Measurements from ENCODE around the gene NINJ2.

The NINJ2 gene

DNA sequence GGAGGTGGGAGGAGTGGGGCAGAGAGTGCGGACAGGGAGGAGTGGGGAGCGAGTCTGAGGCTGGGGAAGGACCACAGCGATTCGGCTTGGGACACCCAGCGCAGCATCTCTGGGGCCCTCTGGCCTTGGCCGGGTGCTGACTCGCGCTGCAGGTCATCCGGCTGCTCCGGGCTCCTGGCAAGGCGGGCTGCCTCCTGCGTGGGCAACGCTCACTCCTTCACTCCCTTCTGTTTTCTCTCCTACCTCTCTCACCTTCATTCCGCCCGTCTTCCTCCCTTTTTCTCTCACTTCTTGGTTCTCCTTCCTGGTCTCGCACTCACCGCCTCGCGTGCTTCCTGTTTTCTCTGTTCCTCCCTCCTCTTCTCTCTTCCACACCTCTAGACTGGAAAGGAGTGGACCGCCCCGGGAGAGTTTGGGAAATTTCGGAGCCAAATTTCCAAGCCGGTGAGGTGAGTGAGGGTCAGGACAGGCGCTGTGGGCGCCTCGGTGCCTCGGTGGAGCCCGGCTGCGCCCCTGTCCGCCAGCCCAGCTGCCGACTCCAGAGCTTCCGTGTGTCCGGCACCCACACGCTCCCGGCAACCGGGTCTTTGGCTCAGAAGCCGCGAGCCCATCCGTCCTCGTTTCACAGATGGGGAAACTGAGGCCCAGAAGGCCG lies 116.9 kb downstream of the NINJ2 start:
- DNase-seq: no peak

DNA sequence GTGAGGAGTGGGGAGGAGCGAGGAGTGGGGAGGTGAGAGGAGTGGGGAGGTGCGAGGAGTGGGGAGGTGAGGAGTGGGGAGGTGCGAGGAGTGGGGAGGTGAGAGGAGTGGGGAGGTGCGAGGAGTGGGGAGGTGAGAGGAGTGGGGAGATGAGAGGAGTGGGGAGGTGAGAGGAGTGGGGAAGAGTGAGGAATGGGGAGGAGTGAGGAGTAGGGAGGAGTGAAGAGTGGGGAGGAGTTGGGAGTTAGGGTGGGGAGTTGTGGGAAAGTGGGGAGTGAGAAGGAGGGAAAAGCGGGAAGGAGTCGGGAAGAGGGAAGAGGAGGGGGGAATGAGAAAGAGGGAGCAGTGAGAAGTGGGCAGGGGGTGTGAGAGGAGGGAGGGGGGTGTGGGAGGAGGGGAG lies 117.4 kb downstream of the NINJ2 start:
- DNase-seq: no peak

GRCh38 chr12:544941-545635 lies 118.2 kb downstream of the NINJ2 start:
- no peak for DNase-seq

DNA sequence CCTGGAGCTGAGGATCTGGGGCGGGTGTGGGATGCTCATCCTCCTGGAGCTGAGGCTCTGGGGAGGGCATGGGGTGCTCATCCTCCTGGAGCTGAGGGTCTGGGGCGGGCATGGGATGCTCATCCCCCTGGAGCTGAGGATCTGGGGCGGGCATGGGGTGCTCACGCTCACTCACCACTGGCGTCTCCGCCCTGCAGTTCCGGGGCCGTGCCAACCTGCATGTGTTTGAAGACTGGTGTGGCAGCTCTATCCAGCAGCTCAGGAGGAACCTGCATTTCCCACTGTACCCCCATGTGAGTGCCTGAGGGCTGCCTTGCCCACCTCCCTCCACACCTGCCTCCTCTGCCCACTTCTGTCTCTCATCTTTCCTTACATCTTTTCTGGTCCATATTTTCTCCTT lies 119.1 kb downstream of the NINJ2 start:
- no peak for DNase-seq

DNA sequence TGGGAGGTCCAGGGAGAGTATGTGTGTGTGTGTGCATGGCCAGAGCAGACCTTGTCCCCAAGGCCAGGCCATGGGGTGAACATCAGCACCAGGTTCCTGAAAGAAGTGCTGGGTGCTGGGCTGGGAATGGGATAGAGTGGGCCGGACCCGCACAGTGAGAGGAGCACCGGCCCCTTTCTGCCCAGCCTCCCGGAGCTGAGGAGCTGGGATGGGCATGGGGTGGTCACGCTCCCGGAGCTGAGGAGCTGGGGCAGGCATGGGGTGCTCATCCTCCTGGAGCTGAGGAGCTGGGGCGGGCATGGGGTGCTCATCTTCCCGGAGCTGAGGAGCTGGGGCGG lies 120.2 kb downstream of the NINJ2 start:
- no peak for DNase-seq

- peak; percentile 89 for DNase-seq
Observed at GRCh38 chr12:542395-543113, 120.7 kb downstream of the NINJ2 start.

DNA sequence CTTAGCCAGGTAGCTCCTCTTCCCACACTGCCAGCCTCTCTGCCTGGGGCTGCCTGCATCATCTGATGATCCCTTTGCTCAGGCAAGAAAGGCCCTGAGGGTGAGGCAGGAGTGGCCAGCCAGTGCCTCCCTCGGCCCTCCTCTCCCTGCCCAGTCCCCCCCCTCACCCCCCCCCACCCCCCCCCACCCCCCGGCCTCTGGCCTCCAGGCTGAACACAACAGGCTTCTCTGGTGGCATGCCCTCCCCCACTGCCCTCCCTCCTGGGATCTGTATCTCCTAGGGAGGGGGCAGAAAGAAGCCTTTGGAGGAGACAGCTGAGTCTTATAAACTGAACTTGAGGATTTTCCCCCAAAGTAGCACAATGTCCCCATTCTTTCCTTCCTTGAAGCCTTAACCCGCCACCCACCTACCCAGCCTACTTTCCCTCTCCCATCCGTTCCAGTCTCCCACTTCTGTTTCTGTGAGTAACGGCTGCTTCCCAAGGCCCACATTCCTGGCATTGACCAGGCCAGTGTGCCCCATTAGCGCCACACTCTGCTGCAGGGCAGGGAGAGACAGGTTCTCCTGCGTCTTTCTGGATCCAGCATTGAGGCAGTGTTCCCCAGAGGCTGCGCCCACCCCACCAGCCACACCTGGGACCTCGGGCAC lies 121.4 kb downstream of the NINJ2 start:
- DNase-seq: peak; percentile 68

DNA sequence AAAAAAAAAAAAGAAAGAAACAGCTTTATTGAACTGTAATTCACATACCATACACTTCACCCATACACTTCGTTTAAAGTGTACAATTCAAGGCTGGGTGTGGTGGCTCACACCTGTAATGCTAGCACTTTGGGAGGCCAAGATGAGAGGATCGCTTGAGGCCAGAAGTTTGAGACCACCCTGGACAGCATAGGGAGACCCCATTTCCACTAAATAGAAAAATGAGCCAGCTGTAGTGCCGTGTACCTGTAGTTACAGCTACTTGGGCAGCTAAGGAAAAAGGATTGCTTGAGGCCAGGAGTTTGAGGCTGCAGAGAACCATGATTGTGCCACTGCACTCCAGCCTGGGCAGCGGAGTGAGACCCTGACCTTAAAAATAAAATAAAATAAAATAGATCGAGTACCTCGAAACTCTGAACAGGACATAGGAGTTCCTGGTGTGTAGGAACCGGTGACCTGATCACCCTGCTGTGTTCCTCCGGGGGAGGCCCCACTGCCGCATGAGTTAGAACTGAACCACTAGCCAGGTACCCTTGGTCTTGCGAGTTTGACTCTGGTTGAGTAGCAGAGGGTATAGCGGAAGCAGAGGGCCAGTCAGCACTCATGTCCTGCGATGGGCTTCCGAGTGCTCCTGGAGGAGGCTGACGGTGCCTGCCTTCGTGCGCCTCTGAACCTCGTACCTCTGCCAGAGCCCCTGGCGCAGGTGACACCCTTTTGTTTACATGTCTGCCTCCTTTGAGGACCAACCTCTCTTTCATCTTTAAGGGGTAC lies 123.5 kb downstream of the NINJ2 start:
- no peak for DNase-seq

DNA sequence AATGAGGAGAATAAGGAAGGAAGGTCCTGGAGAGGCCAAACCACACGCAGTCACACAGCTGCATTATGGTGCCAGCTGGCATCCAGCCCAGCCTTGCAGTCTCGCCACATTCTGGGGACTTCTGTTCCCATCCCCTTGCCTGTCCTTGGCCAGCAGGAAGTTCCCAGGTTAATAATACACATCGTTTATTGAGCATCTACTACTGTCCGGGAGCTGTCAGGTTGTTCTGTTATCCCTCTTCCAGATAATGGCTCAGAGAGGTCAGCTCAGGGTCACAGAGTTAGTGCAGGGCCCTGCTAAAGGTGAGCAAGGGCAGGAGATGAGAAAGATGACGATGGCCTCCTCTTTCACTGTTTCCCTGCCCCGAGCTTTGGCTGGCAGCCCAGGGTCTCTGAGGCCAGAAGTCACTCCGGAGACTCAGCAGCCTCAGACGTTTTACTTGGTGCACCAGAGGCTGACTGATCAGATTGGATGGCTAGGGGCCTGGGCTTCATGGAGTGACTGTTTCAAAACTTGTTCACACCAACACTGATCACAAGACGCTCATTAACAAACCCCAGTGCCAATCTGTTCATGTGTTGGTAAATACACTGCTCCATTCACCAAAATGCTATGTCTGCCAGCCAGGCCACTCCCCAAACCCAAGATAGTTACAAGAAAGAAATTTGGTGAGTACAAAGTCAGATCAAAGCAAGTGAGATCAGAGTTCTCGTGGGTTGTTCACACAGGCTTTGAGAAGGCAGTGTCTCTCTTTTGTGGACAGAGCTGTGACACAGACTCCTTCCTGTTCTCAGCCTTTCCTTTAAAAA lies 124.3 kb downstream of the NINJ2 start:
- peak; percentile 94 for DNase-seq

- DNase-seq: peak; percentile 98
Observed at GRCh38 chr12:537772-538171, 125.5 kb downstream of the NINJ2 start.

DNA sequence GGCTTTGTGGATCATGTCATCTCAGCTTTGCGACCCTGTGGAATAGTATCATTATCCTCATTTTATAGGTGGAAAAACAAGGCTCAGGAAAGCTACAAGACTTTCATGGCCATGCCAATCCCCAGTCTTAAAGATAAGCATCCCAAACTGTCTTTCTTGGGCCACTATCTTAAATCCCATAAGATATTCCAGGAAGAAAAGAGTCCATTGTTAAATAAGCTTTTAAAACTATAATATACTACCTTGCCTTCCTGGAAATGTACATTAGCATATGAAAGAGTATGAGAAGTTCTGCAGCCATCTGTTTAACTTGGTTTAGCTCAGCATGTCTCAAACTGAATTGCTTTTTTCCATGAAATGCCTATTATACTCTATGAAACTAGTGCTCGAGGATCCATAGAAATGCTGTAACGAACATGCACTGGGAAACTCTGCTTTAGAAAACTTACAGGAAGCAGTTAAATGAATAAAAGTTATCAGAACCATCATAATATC lies 126.4 kb downstream of the NINJ2 start:
- peak; percentile 36 for DNase-seq

- no peak for DNase-seq
Observed at GRCh38 chr12:535396-535795, 127.8 kb downstream of the NINJ2 start.

DNA sequence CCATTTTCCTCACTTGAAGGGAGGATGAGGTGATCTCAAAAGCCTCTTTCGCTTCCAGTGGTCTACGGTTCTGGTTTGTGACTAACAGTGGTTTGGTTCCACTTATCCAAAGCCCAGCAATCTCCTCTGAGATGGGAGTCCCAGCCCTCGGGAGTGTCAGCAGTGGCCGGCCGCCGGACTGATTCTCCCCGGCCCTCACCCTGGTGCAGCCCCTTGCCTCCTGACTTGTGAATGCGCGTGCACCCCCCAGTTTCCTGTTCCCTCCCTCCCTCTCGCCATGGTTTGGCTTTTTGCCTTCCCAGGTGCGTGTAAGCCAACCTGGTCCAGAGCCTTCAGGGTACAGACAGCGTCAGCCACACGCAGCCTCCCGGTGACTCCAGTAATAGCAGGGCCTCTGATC lies 129.0 kb downstream of the NINJ2 start:
- peak; percentile 43 for DNase-seq

- no peak for DNase-seq
Observed at GRCh38 chr12:533718-534117, 129.5 kb downstream of the NINJ2 start.

GRCh38 chr12:532908-533565 lies 130.2 kb downstream of the NINJ2 start:
- no peak for DNase-seq

- no peak for DNase-seq
Observed at GRCh38 chr12:531951-532585, 131.2 kb downstream of the NINJ2 start.

DNA sequence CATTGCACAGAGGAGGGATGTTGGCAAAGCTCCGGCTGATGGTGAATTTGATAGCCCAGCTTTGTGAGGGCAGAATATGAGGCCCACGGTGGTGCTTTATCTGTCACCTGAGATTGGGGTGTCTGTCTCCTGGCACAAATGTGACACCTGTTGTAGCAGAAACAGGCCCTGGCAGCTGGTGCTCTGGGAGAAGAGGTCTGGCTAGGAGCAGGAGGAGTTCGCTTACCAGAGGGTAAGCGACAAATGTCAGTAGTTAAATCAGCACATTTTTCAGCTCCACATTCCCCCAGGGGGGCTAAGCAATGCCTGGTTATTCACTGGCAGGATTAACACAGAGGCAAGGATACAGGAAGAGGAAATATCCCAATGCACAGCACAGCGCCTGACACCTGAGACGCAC lies 132.4 kb downstream of the NINJ2 start:
- DNase-seq: peak; percentile 75

DNA sequence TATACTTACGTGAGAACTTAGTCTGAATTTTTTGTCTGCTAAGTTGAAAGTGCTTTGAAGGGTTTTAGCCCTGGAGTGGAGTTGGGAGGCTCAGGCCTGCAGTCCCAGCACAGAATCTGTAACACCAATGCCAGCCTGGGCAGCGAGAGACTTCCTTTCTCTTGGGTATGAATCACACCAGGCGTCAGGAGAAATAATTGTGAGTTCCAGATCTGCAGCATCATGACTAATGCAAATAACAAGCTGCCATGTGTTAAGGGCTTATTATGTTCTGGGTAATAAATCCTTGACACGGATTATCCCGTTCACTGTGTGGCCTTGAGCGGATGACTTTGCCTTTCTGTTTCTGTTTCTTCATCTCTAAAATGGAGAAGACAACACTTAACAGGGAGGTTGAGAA lies 132.9 kb downstream of the NINJ2 start:
- DNase-seq: peak; percentile 87

DNA sequence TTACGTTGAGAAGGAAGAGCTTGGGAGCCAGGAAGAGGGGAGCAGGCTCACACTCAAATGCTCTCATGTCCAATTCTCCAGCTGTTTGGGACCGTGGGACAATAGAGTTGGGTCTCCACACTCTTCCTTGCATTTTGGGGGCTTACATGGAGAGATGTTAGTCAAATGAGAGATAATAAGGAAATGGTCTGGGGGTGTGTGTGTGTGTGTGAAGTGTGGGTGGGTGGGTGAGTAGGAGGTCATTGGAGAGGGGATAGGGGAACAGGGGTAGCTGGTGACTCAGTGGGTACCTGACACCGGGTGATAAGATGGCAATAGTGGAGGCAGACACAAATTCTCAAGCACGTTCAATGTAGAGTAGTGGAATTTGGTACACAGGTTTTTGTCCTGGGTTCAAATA lies 135.5 kb downstream of the NINJ2 start:
- no peak for DNase-seq

DNA sequence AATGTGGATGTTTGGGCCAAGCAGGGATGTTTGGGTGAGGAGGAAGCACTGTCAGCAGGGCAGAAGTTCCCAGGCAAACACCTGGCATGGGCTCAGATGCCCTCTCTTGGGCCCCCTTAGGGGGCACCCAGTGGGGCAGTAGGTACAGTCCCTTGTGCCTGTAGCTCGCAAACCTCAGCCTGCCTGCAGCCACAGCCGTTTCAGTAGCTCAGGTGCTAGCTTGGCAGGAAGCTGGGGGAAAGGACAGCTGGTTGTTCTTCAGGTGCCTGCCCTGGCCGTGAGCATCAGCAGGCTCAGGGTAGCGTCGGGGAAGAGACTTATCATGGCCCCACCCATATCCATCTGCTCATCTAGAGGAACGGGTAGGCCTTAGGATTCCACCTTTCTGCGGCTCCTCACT lies 136.0 kb downstream of the NINJ2 start:
- peak; percentile 98 for DNase-seq

- no peak for DNase-seq
Observed at GRCh38 chr12:526089-526488, 137.2 kb downstream of the NINJ2 start.
